IMR-90 (cell line): Measurements from ENCODE around the gene RMDN2. TPM values are rescaled to one million over a fixed set of nuclear protein-coding genes. Genes with fewer than 3 reads are reported as not detected.

Experiments used
- ATAC-seq: fragments of 200-7000 bp; cut with Tn5 transposase; 2 replicates; pipeline ENCODE4 v1.9.1; 2020; ENCODE audit warnings: low read depth, mild to moderate bottlenecking, moderate library complexity
- BruUV-seq: library from RNA; stranded (reverse); fragments of 400-500 nt; replicated peaks from 2 replicates; lab custom pipeline; 2021; lab: Mats Ljungman, UMichigan
- CTCF ChIA-PET: fragments of 300-600 bp; formaldehyde crosslinking; extraction: SDS; loops from one replicate; lab custom pipeline; 2021; ENCODE audit warnings: antibody characterized with exemption; lab: Yijun Ruan, JAX
- POLR2A ChIA-PET: fragments of 300-600 bp; sonication (Branson Sonifier 250); formaldehyde crosslinking; loops from one replicate; lab custom pipeline; 2022; ENCODE audit warnings: antibody characterized with exemption; ENCODE audit not compliant: unreplicated experiment; lab: Charles Lee
- DNase-seq: peaks from one replicate; pipeline ENCODE4 v3.0.0; 2013
- H2AFZ ChIP-seq: replicated peaks from 2 replicates; pipeline ENCODE3; 2013; ENCODE audit warnings: low read length, mild to moderate bottlenecking; ENCODE audit not compliant: poor library complexity
- H2AK5ac ChIP-seq: 2 replicates; pipeline ENCODE4 v1.6.1; 2013; ENCODE audit warnings: low read depth, low read length, inconsistent platforms
- H2AK9ac ChIP-seq: replicated peaks from 2 replicates; pipeline ENCODE3; 2013; ENCODE audit warnings: mild to moderate bottlenecking, low read depth, low read length, moderate library complexity; ENCODE audit not compliant: poor library complexity
- H2BK120ac ChIP-seq: 2 replicates; pipeline ENCODE4 v1.6.1; 2013; ENCODE audit warnings: low read depth, low read length, inconsistent platforms
- H2BK15ac ChIP-seq: 3 replicates; pipeline ENCODE4 v1.6.1; 2013; ENCODE audit warnings: low read depth, low read length, inconsistent platforms
- H2BK20ac ChIP-seq: 2 replicates; pipeline ENCODE4 v1.6.1; 2013; ENCODE audit warnings: low read depth, mild to moderate bottlenecking, inconsistent platforms, low read length, moderate library complexity
- H2BK5ac ChIP-seq: 2 replicates; pipeline ENCODE4 v1.6.1; 2013; ENCODE audit warnings: mild to moderate bottlenecking, low read depth, low read length, inconsistent platforms; ENCODE audit not compliant: poor library complexity, severe bottlenecking
- H3K14ac ChIP-seq: replicated peaks from 2 replicates; pipeline ENCODE4 v1.6.1; 2013; ENCODE audit warnings: low read depth, low read length, inconsistent platforms
- H3K18ac ChIP-seq: 2 replicates; pipeline ENCODE4 v1.6.1; 2013; ENCODE audit warnings: low read depth, low read length, control low read depth
- H3K23ac ChIP-seq: 2 replicates; pipeline ENCODE4 v1.6.1; 2013; ENCODE audit warnings: low read depth, low read length, inconsistent platforms
- H3K27ac ChIP-seq: 2 replicates; pipeline ENCODE4 v1.5.1; 2013; ENCODE audit warnings: mild to moderate bottlenecking, control low read depth, low read length; ENCODE audit not compliant: insufficient read depth
- H3K27me3 ChIP-seq: 2 replicates; pipeline ENCODE4 v1.6.1; 2013; ENCODE audit warnings: low read length; ENCODE audit not compliant: control insufficient read depth, insufficient read depth
- H3K36me3 ChIP-seq: 2 replicates; pipeline ENCODE4 v1.6.1; 2013; ENCODE audit warnings: low read length, mixed read lengths; ENCODE audit not compliant: control insufficient read depth, insufficient read depth
- H3K4ac ChIP-seq: 2 replicates; pipeline ENCODE4 v1.6.1; 2013; ENCODE audit warnings: low read depth, low read length, inconsistent platforms
- H3K4me1 ChIP-seq: 2 replicates; pipeline ENCODE4 v1.6.1; 2013; ENCODE audit warnings: low read length, mixed read lengths; ENCODE audit not compliant: control insufficient read depth, insufficient read depth
- H3K4me2 ChIP-seq: 2 replicates; pipeline ENCODE4 v1.6.1; 2013; ENCODE audit warnings: low read depth, mild to moderate bottlenecking, control low read depth, low read length, moderate library complexity
- H3K4me3 ChIP-seq: 2 replicates; pipeline ENCODE4 v1.5.1; 2013; ENCODE audit warnings: low read depth, mild to moderate bottlenecking, control low read depth, low read length, moderate library complexity; ENCODE audit not compliant: insufficient read depth
- H3K56ac ChIP-seq: 2 replicates; pipeline ENCODE4 v1.6.1; 2013; ENCODE audit warnings: low read length, inconsistent platforms; ENCODE audit not compliant: insufficient read depth; ENCODE audit errors: extremely low read depth
- H3K79me1 ChIP-seq, 2 experiments: 2 replicates each; pipeline ENCODE4 v1.6.1; 2013; ENCODE audit warnings: low read length in 2 of 2, inconsistent platforms in 1 of 2, low read depth in 1 of 2
- H3K9ac ChIP-seq: 2 replicates; pipeline ENCODE4 v1.6.1; 2013; ENCODE audit warnings: low read depth, low read length, control low read depth
- H3K9me1 ChIP-seq: 2 replicates; pipeline ENCODE4 v1.6.1; 2013; ENCODE audit warnings: low read length, inconsistent platforms; ENCODE audit not compliant: insufficient read depth
- H3K9me3 ChIP-seq: 2 replicates; pipeline ENCODE4 v1.6.1; 2013; ENCODE audit warnings: low read length; ENCODE audit not compliant: control insufficient read depth, insufficient read depth
- H4K20me1 ChIP-seq: 2 replicates; pipeline ENCODE4 v1.6.1; 2013; ENCODE audit warnings: low read length, inconsistent platforms; ENCODE audit not compliant: insufficient read depth
- H4K5ac ChIP-seq: 2 replicates; pipeline ENCODE4 v1.6.1; 2013; ENCODE audit warnings: mild to moderate bottlenecking, low read depth, low read length, control low read depth
- H4K8ac ChIP-seq, 2 experiments: 2 replicates each; pipeline ENCODE4 v1.6.1; 2013; ENCODE audit warnings: low read depth in 2 of 2, low read length in 2 of 2, control low read depth in 1 of 2, inconsistent platforms in 1 of 2
- H4K91ac ChIP-seq: 2 replicates; pipeline ENCODE4 v1.6.1; 2013; ENCODE audit warnings: low read depth, low read length, inconsistent platforms; ENCODE audit not compliant: insufficient read depth
- BHLHE40 ChIP-seq: fragments of 150-350 bp; IDR thresholded peaks from 2 replicates; pipeline ENCODE4 v1.6.1; 2016; ENCODE audit warnings: mild to moderate bottlenecking, low read depth, low read length
- CEBPB ChIP-seq: IDR thresholded peaks from 2 replicates; pipeline ENCODE4 v1.6.1; 2012; ENCODE audit warnings: low read depth, low read length, improper control_type of control experiment
- CHD1 ChIP-seq: IDR thresholded peaks from 2 replicates; pipeline ENCODE4 v1.6.1; 2012; ENCODE audit warnings: low read depth, low read length, improper control_type of control experiment
- FOS ChIP-seq: fragments of 150-350 bp; IDR thresholded peaks from 2 replicates; pipeline ENCODE4 v1.6.1; 2016; ENCODE audit warnings: low read depth, low read length
- MAFK ChIP-seq: IDR thresholded peaks from 2 replicates; pipeline ENCODE4 v1.6.1; 2012; ENCODE audit warnings: low read depth, low read length, improper control_type of control experiment
- MAZ ChIP-seq: IDR thresholded peaks from 2 replicates; pipeline ENCODE4 v1.6.1; 2012; ENCODE audit warnings: low read depth, mild to moderate bottlenecking, low read length, improper control_type of control experiment, moderate library complexity, borderline replicate concordance
- MXI1 ChIP-seq: IDR thresholded peaks from 2 replicates; pipeline ENCODE4 v1.6.1; 2012; ENCODE audit warnings: low read depth, mild to moderate bottlenecking, low read length, moderate library complexity, borderline replicate concordance
- NFE2L2 ChIP-seq: fragments of 150-350 bp; IDR thresholded peaks from 2 replicates; pipeline ENCODE4 v1.6.1; 2016; ENCODE audit warnings: low read depth, mild to moderate bottlenecking, low read length
- POLR2A ChIP-seq: IDR thresholded peaks from 2 replicates; pipeline ENCODE4 v1.6.1; 2012; ENCODE audit warnings: mild to moderate bottlenecking, low read depth, low read length
- RAD21 ChIP-seq: IDR thresholded peaks from 2 replicates; pipeline ENCODE4 v1.6.1; 2012; ENCODE audit warnings: low read length, improper control_type of control experiment
- RCOR1 ChIP-seq: IDR thresholded peaks from 2 replicates; pipeline ENCODE4 v1.6.1; 2012; ENCODE audit warnings: mild to moderate bottlenecking, low read length, improper control_type of control experiment; ENCODE audit not compliant: insufficient replicate concordance
- RFX5 ChIP-seq: IDR thresholded peaks from 2 replicates; pipeline ENCODE4 v1.8.0; 2012; ENCODE audit warnings: low read depth, mild to moderate bottlenecking, low read length, moderate library complexity
- SMC3 ChIP-seq: fragments of 150-350 bp; IDR thresholded peaks from 2 replicates; pipeline ENCODE4 v1.6.1; 2016; ENCODE audit warnings: low read depth, mild to moderate bottlenecking, antibody characterized with exemption, low read length, moderate library complexity
- WGBS, 2 experiments: methylation state at CpG; one replicate each; pipeline versions ENCODE4 v1.1.5 to v1.1.7; 2013; ENCODE audit warnings: missing lambda C conversion rate in 2 of 2; ENCODE audit not compliant: insufficient read length in 1 of 2; ENCODE audit errors: extremely low coverage in 2 of 2; 5-methylcytosine and 5-hydroxymethylcytosine counted together
- dilution Hi-C: fragments of 300-500 bp; cut with HindIII; formaldehyde crosslinking; loops from one replicate; pipeline ENCODE4 v1.14.3; 2018; ENCODE audit warnings: low sequenced_read_pairs; ENCODE audit not compliant: unreplicated experiment
- in situ Hi-C: fragments of 300-500 bp; cut with MboI; formaldehyde crosslinking; loops from 3 replicates; pipeline ENCODE4 v1.14.3; 2019; ENCODE audit warnings: low sequenced_read_pairs, inconsistent platforms, mixed read lengths
- intact Hi-C: fragments of 100-400 bp; cut with micrococcal nuclease; formaldehyde crosslinking; loops from 2 replicates; pipeline ENCODE4 v1.10.0; 2022
- polyA plus RNA-seq, 3 experiments: library from polyadenylated mRNA; depleted of rRNA; stranded (reverse); fragments of >200 nt; gene quantifications; 2 replicates each; pipeline ENCODE4 v1.2.3, GENCODE V29; 2012; ENCODE audit warnings: low replicate concordance in 1 of 3
- total RNA-seq: library from RNA; depleted of rRNA; stranded (reverse); fragments of >200 nt; gene quantifications from 2 replicates; pipeline ENCODE4 v1.2.3, GENCODE V29; 2012
- TF ChIP-seq, protein P1 (sequence below): fragments of 150-350 bp; IDR thresholded peaks from 2 replicates; pipeline ENCODE4 v1.6.1; 2017; ENCODE audit warnings: mild to moderate bottlenecking, antibody characterized with exemption, low read length, low read depth
- TF ChIP-seq, protein P2 (sequence below): fragments of 150-350 bp; IDR thresholded peaks from 2 replicates; pipeline ENCODE4 v1.6.1; 2016; ENCODE audit warnings: low read depth, mild to moderate bottlenecking, low read length, moderate library complexity, borderline replicate concordance
- TF ChIP-seq, protein P3 (sequence below): conservative IDR thresholded peaks from 2 replicates; pipeline ENCODE4 v1.5.1; 2012; ENCODE audit warnings: mild to moderate bottlenecking, low read depth, low read length, improper control_type of control experiment

The RMDN2 gene
- total and polyA plus RNA-seq, 2 of the 4 experiments (the other 2 are of a cell fraction) = 2.3 to 3.0 TPM

DNA sequence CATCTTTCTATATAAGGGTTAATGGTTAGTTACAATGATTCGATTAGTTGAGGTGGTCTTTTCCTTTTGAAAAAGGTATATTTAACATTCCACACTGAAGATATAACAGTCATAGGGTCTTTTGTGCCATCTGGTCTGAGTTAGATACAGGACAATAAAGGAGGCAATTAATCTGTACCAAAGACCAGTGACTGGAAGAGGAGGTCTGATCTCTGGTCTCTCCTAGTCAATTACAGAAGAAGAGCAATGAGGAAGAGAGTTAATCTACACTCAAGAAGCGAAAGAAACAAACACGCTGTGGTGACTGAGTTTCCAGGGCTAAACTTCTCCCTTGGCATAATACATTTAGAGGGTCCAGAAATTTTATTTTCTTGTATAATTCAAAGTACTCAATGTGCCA, 20.7 kb upstream of the RMDN2 start:
- H2BK5ac ChIP-seq = no peak overlapping the region
- WGBS, 2 experiments = no CpG with 5 or more reads among the region's 3 CpGs
- peaks cover 5% of the 10 kb centered on the region; the same call in 1 of the 2 replicates for H3K9me3 ChIP-seq
- dilution Hi-C loops = no loop called here
- BruUV-seq = no TSS peak
- H2BK20ac ChIP-seq = no peak overlapping the region
- peaks cover 2% of the 10 kb centered on the region; the same call in 1 of the 2 replicates for H3K4me1 ChIP-seq
- no peak overlapping the region for H3K4me2 ChIP-seq
- H2BK15ac ChIP-seq = no peak overlapping the region
- no peak overlapping the region for H4K8ac ChIP-seq
- H3K4ac ChIP-seq = no peak overlapping the region
- CTCF ChIA-PET = no interaction called here
- H2AFZ ChIP-seq = no peak overlapping the region
- no peaks in the 10 kb centered on the region for H3K36me3 ChIP-seq
- no peak overlapping the region for H3K9ac ChIP-seq
- H3K56ac ChIP-seq = no peak overlapping the region
- H3K18ac ChIP-seq = no peak overlapping the region
- intact Hi-C loops = no loop called here
- H4K5ac ChIP-seq = no peak overlapping the region
- in situ Hi-C loops = no loop called here
- no peak overlapping the region for H3K27ac ChIP-seq
- no peak overlapping the region for H2AK9ac ChIP-seq
- H3K4me3 ChIP-seq = no peak overlapping the region
- H2AK5ac ChIP-seq = no peak overlapping the region
- no peak overlapping the region for H2BK120ac ChIP-seq
- POLR2A ChIA-PET = no interaction called here
- no peaks in the 10 kb centered on the region for H3K79me1 ChIP-seq
- H3K14ac ChIP-seq = no peak overlapping the region
- TF ChIP-seq RAD21 = no peak
- no peak for TF ChIP-seq FOS
- no peak for TF ChIP-seq MAZ
- TF ChIP-seq MAFK = no peak
- TF ChIP-seq CHD1 = no peak
- no peak for TF ChIP-seq CEBPB
- no peak for TF ChIP-seq RCOR1
- no peak for TF ChIP-seq POLR2A
- TF ChIP-seq, protein P1, sequence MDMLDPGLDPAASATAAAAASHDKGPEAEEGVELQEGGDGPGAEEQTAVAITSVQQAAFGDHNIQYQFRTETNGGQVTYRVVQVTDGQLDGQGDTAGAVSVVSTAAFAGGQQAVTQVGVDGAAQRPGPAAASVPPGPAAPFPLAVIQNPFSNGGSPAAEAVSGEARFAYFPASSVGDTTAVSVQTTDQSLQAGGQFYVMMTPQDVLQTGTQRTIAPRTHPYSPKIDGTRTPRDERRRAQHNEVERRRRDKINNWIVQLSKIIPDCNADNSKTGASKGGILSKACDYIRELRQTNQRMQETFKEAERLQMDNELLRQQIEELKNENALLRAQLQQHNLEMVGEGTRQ = no peak
- no peak for TF ChIP-seq SMC3
- TF ChIP-seq RFX5 = no peak
- TF ChIP-seq NFE2L2 = no peak
- TF ChIP-seq MXI1 = no peak
- no peak for TF ChIP-seq BHLHE40
- TF ChIP-seq, protein P2, sequence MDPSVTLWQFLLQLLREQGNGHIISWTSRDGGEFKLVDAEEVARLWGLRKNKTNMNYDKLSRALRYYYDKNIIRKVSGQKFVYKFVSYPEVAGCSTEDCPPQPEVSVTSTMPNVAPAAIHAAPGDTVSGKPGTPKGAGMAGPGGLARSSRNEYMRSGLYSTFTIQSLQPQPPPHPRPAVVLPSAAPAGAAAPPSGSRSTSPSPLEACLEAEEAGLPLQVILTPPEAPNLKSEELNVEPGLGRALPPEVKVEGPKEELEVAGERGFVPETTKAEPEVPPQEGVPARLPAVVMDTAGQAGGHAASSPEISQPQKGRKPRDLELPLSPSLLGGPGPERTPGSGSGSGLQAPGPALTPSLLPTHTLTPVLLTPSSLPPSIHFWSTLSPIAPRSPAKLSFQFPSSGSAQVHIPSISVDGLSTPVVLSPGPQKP = no peak
- TF ChIP-seq, protein P3, sequence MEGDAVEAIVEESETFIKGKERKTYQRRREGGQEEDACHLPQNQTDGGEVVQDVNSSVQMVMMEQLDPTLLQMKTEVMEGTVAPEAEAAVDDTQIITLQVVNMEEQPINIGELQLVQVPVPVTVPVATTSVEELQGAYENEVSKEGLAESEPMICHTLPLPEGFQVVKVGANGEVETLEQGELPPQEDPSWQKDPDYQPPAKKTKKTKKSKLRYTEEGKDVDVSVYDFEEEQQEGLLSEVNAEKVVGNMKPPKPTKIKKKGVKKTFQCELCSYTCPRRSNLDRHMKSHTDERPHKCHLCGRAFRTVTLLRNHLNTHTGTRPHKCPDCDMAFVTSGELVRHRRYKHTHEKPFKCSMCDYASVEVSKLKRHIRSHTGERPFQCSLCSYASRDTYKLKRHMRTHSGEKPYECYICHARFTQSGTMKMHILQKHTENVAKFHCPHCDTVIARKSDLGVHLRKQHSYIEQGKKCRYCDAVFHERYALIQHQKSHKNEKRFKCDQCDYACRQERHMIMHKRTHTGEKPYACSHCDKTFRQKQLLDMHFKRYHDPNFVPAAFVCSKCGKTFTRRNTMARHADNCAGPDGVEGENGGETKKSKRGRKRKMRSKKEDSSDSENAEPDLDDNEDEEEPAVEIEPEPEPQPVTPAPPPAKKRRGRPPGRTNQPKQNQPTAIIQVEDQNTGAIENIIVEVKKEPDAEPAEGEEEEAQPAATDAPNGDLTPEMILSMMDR = no peak
- no peak for DNase-seq
- no peaks in the 10 kb centered on the region for H3K27me3 ChIP-seq
- no peak overlapping the region for H3K23ac ChIP-seq
- H3K9me1 ChIP-seq = peaks cover 3% of the 10 kb centered on the region; the same call in 1 of the 2 replicates
- H4K20me1 ChIP-seq = no peaks in the 10 kb centered on the region
- no peak for ATAC-seq
- H4K91ac ChIP-seq = no peak overlapping the region
